GM12878 (cell line): ENCODE results near the gene TXNDC9. TPM values are rescaled to one million over a fixed set of nuclear protein-coding genes. Genes with fewer than 3 reads are reported as not detected.
"Not testable (repeated sequence)": the region's sequence is repeated elsewhere in the genome, so short reads cannot be mapped to it uniquely, and the experiment has no call there.

Experiments
- ATAC-seq: fragments of 200-7000 bp; cut with Tn5 transposase; 3 replicates; pipeline ENCODE4 v1.9.1; 2020; ENCODE audit warnings: mild to moderate bottlenecking, moderate library complexity
- BruUV-seq: library from RNA; stranded (reverse); fragments of 400-500 nt; replicated peaks from 2 replicates; lab custom pipeline; 2021; lab: Mats Ljungman, UMichigan
- CTCF ChIA-PET: fragments of 300-600 bp; sonication (Branson Sonifier 250); formaldehyde crosslinking; extraction: SDS; loops from one replicate; lab custom pipeline; 2021; ENCODE audit warnings: inconsistent platforms; lab: Yijun Ruan, JAX
- POLR2A ChIA-PET: fragments of 350-600 bp; formaldehyde crosslinking; extraction: SDS; loops from one replicate; lab custom pipeline; 2021; ENCODE audit warnings: inconsistent platforms; lab: Charles Lee
- RAD21 ChIA-PET: fragments of 300-600 bp; sonication (Branson Sonifier 250); formaldehyde crosslinking; loops from one replicate; lab custom pipeline; 2023; ENCODE audit warnings: antibody characterized with exemption; ENCODE audit not compliant: unreplicated experiment; lab: Charles Lee
- SMC1A ChIA-PET: fragments of 300-600 bp; sonication (Branson Sonifier 250); formaldehyde crosslinking; loops from one replicate; lab custom pipeline; 2023; ENCODE audit not compliant: unreplicated experiment, uncharacterized antibody; lab: Charles Lee
- DNase-seq: peaks from one replicate; pipeline ENCODE4 v3.0.0-alpha.2; 2011; ENCODE audit warnings: low read depth, low spot score
- FAIRE-seq: peaks from 3 replicates; lab custom pipeline; 2011; peaks lifted over from hg19 to GRCh38; lab: Jason Lieb, UNC
- H2AFZ ChIP-seq: 2 replicates; pipeline ENCODE4 v1.6.0; 2011; ENCODE audit warnings: low read depth, low read length, control low read depth; ENCODE audit not compliant: control insufficient read depth
- H3K27ac ChIP-seq: 2 replicates; pipeline ENCODE4 v1.5.1; 2011; ENCODE audit warnings: control low read depth; ENCODE audit not compliant: control insufficient read depth, insufficient read depth
- H3K27me3 ChIP-seq, 2 experiments: replicated peaks in 1 of 2; 2 replicates each; pipeline versions ENCODE4 v1.6.0 to v1.6.1; 2011; ENCODE audit warnings: low read length in 1 of 2; ENCODE audit not compliant: control insufficient read depth in 2 of 2, insufficient read depth in 2 of 2
- H3K36me3 ChIP-seq, 2 experiments: 2 replicates each; pipeline ENCODE4 v1.5.1; 2011; ENCODE audit warnings: low read length in 1 of 2; ENCODE audit not compliant: control insufficient read depth in 2 of 2, insufficient read depth in 2 of 2
- H3K4me1 ChIP-seq: 2 replicates; pipeline ENCODE4 v1.6.1; 2011; ENCODE audit warnings: mild to moderate bottlenecking, low read length, moderate library complexity, mixed read lengths; ENCODE audit not compliant: control insufficient read depth, insufficient read depth
- H3K4me2 ChIP-seq: 2 replicates; pipeline ENCODE4 v1.6.0; 2011; ENCODE audit warnings: control low read depth; ENCODE audit not compliant: control insufficient read depth, insufficient read depth
- H3K4me3 ChIP-seq: fragments of 200-600 bp; sonication (generic); 2 replicates; pipeline ENCODE4 v1.5.1; 2016
- H3K79me2 ChIP-seq: 2 replicates; pipeline ENCODE4 v1.6.0; 2011; ENCODE audit warnings: low read length; ENCODE audit not compliant: control insufficient read depth, insufficient read depth
- H3K9ac ChIP-seq: 2 replicates; pipeline ENCODE4 v1.8.0; 2011; ENCODE audit warnings: low read length, control low read depth, mixed read lengths; ENCODE audit not compliant: control insufficient read depth, insufficient read depth
- H3K9me3 ChIP-seq: replicated peaks from 3 replicates; pipeline ENCODE4 v1.5.1; 2011; ENCODE audit warnings: mild to moderate bottlenecking, low read length; ENCODE audit not compliant: control insufficient read depth, insufficient read depth
- H4K20me1 ChIP-seq: 2 replicates; pipeline ENCODE4 v1.6.0; 2011; ENCODE audit not compliant: control insufficient read depth, insufficient read depth
- CHD1 ChIP-seq: IDR thresholded peaks from 2 replicates; pipeline ENCODE4 v1.6.1; 2012; ENCODE audit warnings: low read depth, low read length, improper control_type of control experiment
- FOXM1 ChIP-seq: IDR thresholded peaks from 2 replicates; pipeline ENCODE4 v1.6.1; 2012; ENCODE audit warnings: low read depth, mild to moderate bottlenecking, inconsistent platforms, low read length, moderate library complexity
- JUND ChIP-seq: IDR thresholded peaks from 2 replicates; pipeline ENCODE4 v1.6.1; 2012; ENCODE audit warnings: low read depth, mild to moderate bottlenecking, low read length, improper control_type of control experiment, moderate library complexity
- NFYA ChIP-seq: IDR thresholded peaks from 2 replicates; pipeline ENCODE4 v1.6.1; 2011; ENCODE audit warnings: low read depth, mild to moderate bottlenecking, low read length, improper control_type of control experiment, borderline replicate concordance
- NRF1 ChIP-seq: conservative IDR thresholded peaks from 2 replicates; pipeline ENCODE4 v1.6.1; 2011; ENCODE audit warnings: mild to moderate bottlenecking, low read depth, low read length, improper control_type of control experiment
- PKNOX1 ChIP-seq: fragments of 450-650 bp; IDR thresholded peaks from 2 replicates; pipeline ENCODE4 v1.6.1; 2016; ENCODE audit warnings: mild to moderate bottlenecking
- PML ChIP-seq: IDR thresholded peaks from 2 replicates; pipeline ENCODE4 v1.6.1; 2012; ENCODE audit warnings: low read length, inconsistent platforms
- POLR2AphosphoS2 ChIP-seq: IDR thresholded peaks from 2 replicates; pipeline ENCODE4 v1.6.1; 2011; ENCODE audit warnings: low read depth, mild to moderate bottlenecking, low read length, improper control_type of control experiment, moderate library complexity
- RAD51 ChIP-seq: fragments of 450-650 bp; IDR thresholded peaks from 2 replicates; pipeline ENCODE4 v1.6.1; 2016; ENCODE audit warnings: moderate library complexity, mild to moderate bottlenecking, inconsistent platforms
- RCOR1 ChIP-seq: conservative IDR thresholded peaks from 2 replicates; pipeline ENCODE4 v1.6.1; 2012; ENCODE audit warnings: low read depth, low read length, improper control_type of control experiment
- RELA ChIP-seq: fragments of 450-650 bp; IDR thresholded peaks from 2 replicates; pipeline ENCODE4 v1.8.0; 2014; ENCODE audit warnings: borderline replicate concordance; ENCODE audit not compliant: partially characterized antibody
- YBX1 ChIP-seq: fragments of 450-650 bp; IDR thresholded peaks from 2 replicates; pipeline ENCODE4 v1.6.1; 2016; ENCODE audit warnings: antibody characterized with exemption
- ZBED1 ChIP-seq: IDR thresholded peaks from 2 replicates; pipeline ENCODE4 v1.6.1; 2016; ENCODE audit warnings: borderline replicate concordance
- WGBS: methylation state at CpG from one replicate; pipeline ENCODE4 v1.1.6; 2016; ENCODE audit warnings: low lambda C conversion rate; ENCODE audit not compliant: insufficient replicate concordance, insufficient coverage; ENCODE audit errors: missing lambda C conversion rate; 5-methylcytosine and 5-hydroxymethylcytosine counted together
- in situ Hi-C: fragments of 300-500 bp; cut with MboI; formaldehyde crosslinking; loops from 9 replicates; pipeline ENCODE4 v1.14.3; 2018; ENCODE audit warnings: mixed read lengths
- intact Hi-C: fragments of 100-400 bp; cut with micrococcal nuclease; formaldehyde crosslinking; loops from one replicate; pipeline ENCODE4 v1.14.2; 2022; ENCODE audit not compliant: unreplicated experiment
- polyA plus RNA-seq, 11 experiments: library from polyadenylated mRNA; depleted of rRNA in 4 of 11; unstranded in 6 of 11; stranded (reverse) in 5 of 11; fragments of >200 nt; fragmentation: Nextera tagmentation in 4 of 11; fragmentation: Illumina TruSeq in 1 of 11; extraction: Ambion mirVana in 4 of 11; extraction: Trizol in 1 of 11; gene quantifications; 1 replicate in 1 of 11; 2 replicates in 10 of 11; pipeline versions ENCODE4 v1.2.1 to v1.2.3, GENCODE V29; 2011 to 2016; ENCODE audit warnings: inconsistent platforms in 2 of 11, missing spikeins in 2 of 11, low read depth in 1 of 11
- total RNA-seq, 4 experiments: library from RNA; depleted of rRNA in 3 of 4; stranded (reverse); fragments of >200 nt in 3 of 4; fragmentation: Illumina TruSeq in 1 of 4; extraction: Trizol in 1 of 4; gene quantifications; 2 replicates each; pipeline versions ENCODE4 v1.2.1 to v1.2.3, GENCODE V29; 2013 to 2021

TXNDC9 gene
- total and polyA plus RNA-seq, 10 of the 15 experiments (the other 5 are each of a cell fraction or from before 2014, with no cell fraction given), result 27.0 to 170 (median 50.9) TPM

GRCh38 chr2:99373144-99373543, 37.0 kb upstream of the TXNDC9 start:
- no peaks in the 10 kb centered on the region for H3K9me3 ChIP-seq
- no peak for ATAC-seq
- TF ChIP-seq RAD51 (no peak), PML (no peak), RELA (no peak), FOXM1 (no peak), ZBED1 (no peak), CHD1 (no peak), NFYA (no peak), PKNOX1 (no peak), YBX1 (no peak), JUND (no peak), NRF1 (no peak), RCOR1 (no peak), POLR2AphosphoS2 (no peak)
- TF ChIP-seq, all 136 proteins: peak for 0
- POLR2A ChIA-PET, result no interaction called here
- Histone ChIP-seq H3K4me1 (0 out of 2 replicates have a peak, but pooled peaks cover 4% of the 10 kb centered on the region), H2AFZ (no peak overlapping the region), H4K20me1 (no peaks in the 10 kb centered on the region), H3K36me3 (peaks cover 3 to 23% of the 10 kb centered on the region in 2 experiments), H3K4me3 (no peak overlapping the region), H3K27me3 (no peaks in the 10 kb centered on the region), H3K79me2 (no peaks in the 10 kb centered on the region), H3K27ac (no peak overlapping the region), H3K9ac (no peak overlapping the region), H3K4me2 (no peak overlapping the region)
- BruUV-seq, result no TSS peak
- intact Hi-C loops, result no loop called here
- RAD21 ChIA-PET, result no interaction called here
- CTCF ChIA-PET, result no interaction called here
- DNase-seq (no peak), FAIRE-seq (no peak)
- in situ Hi-C loops, result no loop called here
- SMC1A ChIA-PET, result interaction anchor here (0.9 to 2.4 kb wide), 3 partner anchors 11 to 23 kb away, joined by 3 to 7 read pairs (median 5); no protein-coding TSS in a partner anchor
- 83% methylated on average over 4 of the region's 4 CpGs for WGBS

GRCh38 chr2:99368854-99369253, 32.7 kb upstream of the TXNDC9 start:
- intact Hi-C loops, H3K9me3 ChIP-seq, H2AFZ ChIP-seq, H3K4me3 ChIP-seq, ATAC-seq, H3K4me2 ChIP-seq, SMC1A ChIA-PET, in situ Hi-C loops, H3K27ac ChIP-seq, POLR2A ChIA-PET, DNase-seq, CTCF ChIA-PET, RAD21 ChIA-PET, BruUV-seq, H3K79me2 ChIP-seq, FAIRE-seq, H3K4me1 ChIP-seq, H3K27me3 ChIP-seq, H4K20me1 ChIP-seq, H3K9ac ChIP-seq: not testable (repeated sequence)
- peaks cover 5 to 40% of the 10 kb centered on the region in 2 experiments for H3K36me3 ChIP-seq
- WGBS, result 100% methylated on average over 5 of the region's 5 CpGs
